ENCODE measurements around the gene MYADM.
"Not testable (repeated sequence)": the region's sequence is repeated elsewhere in the genome, so short reads cannot be mapped to it uniquely, and the experiment has no call there.

MYADM gene

GRCh38 chr19:53867225-53868090, at the start of gene MYADM:
MYADM (plus strand) TSS chr19:53867883; CDS start chr19:53873530, 5,647 bp downstream.
- peak; percentile 98 for DNase-seq

DNA sequence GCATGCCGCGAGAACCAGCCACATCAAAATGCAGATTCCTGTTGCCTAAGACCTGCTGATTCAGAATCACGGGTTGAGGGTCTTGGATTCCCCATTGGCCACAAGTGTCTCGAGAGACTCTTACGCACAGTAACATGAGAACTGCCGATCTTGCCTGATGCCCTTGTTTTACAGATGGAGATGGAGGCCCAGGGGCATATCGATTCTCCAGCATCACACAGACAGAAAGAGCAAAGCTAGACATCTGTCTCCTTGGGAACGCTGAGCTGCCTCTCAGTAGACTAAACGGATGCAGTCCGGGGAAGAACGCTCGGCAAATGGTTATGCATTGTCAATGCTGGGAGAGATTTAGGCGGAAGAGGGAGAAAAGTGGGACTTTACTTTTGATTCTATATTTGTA, 48.9 kb upstream of the MYADM start:
- DNase-seq: no peak

DNA sequence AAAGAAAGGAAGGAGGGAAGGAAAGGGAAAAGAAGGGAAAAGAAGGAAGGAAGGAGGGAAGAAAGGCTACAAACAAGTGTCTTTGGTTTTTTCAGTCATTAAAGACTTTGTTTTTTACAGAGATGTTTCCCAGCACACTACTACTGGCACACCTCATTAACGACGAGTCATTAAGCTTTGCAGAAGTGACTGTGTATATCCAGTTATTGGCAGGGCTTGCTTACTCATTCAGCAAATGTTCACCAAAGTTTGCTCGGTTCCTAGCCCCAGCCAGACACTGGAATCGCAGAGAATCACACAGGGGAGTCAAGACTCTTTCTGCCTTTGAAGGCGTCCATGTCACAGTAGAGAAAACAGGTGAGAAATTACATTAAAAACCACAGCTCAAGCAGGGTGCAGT, 47.8 kb upstream of the MYADM start:
- DNase-seq: no peak

DNA sequence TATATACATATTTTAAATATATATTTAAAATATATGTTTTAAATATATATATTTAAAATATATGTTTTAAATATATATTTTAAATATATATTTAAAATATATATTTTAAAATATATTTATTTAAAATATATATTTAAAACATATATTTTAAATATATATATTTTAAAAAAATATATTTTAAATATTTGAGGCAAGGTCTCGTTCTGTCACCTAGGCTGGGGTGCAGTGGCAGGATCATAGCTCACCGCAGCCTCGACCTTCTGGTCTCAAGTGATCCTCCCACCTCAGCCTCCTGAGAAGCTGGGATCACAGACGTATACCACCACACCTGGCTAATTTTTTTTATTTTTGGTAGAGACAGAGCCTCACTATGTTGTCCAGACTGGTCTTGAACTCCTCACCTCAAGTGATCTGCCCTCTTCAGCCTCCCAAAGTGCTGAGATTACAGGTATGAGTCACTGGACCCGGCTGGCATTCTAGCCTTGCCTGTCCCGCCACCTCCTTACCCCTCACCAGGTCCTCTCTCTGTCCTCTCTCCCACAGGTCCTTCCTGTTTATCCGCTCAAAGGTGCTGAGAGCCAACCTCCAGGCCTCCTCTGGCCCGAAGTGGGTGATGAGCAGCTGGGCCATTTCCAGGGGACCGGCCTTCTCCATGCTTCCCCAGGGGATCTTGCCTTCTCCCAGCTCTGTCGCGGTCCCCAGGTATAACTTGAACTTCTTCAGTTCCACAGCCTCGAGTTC, 44.1 kb upstream of the MYADM start:
- DNase-seq: no peak

DNA sequence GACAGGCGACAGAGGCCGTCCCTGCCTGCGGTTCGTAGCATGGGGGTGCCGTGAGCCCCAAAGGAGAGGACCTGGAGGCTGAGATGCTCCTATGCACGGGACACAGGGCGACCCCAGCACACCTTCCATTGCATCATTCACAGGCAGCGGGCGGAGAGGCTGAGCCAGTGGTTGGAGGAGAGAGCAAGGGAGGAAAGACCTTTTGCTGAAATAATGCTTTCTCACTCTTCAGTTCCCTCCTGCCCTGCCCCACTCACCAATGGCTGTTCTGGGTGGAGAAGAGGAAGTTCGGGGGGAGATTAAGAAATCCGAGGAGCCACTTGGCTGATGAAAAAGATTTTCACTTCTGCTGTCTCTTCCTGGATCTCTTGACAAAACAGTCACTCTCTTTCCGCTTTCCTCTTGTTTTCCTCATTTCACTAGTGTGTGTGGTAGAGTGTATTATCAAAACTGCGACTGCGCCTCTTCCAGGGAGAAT, 43.5 kb upstream of the MYADM start, which contains the start of gene NLRP12:
Gene NLRP12, minus strand, starts transcription at position 181 of the 478 bp plus-strand sequence. Its CDS starts 140 bp downstream, at position 41.
- DNase-seq: no peak

DNA sequence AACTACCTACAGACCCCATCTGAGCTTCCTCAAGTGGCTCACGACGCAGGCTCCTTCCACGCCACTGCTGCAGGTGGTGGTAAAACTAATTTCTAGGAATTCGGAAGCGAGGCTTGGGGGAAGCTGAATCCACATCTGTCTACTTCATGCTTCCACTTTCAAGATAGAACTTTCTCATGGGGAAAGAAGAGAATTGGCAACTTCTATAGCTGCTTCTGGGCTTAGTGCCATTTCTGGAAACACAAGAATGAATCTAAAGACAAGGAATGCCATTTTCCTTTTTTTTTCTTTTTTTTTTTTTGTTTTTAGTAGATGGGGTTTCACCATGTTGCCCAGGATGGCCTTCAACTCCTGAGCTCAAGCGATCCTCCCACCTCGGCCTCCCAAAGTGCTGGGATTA, 40.8 kb upstream of the MYADM start:
- DNase-seq: no peak

DNA sequence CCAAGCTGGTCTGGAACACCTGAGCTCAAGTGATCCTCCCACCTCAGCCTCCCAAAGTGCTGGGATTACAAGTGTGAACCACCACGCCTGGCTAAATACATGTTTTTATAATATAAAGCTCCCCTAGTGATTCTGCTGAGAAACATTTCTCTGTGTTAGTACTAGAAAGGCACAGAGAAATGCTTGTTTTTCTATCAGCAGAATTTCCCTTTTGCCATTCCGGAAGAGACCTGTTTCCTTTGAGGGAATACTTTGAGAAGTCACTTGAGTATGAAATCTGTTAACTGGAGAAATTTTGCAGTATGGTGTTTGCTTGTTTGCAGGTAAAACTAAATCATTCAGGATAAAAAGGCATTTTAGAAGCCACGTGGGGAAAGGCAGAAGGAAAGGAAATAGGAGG, 39.2 kb upstream of the MYADM start:
- no peak for DNase-seq

GRCh38 chr19:53832861-53833260, 34.8 kb upstream of the MYADM start:
- not testable (repeated sequence) for DNase-seq

- not testable (repeated sequence) for DNase-seq
Observed at GRCh38 chr19:53838446-53838845, 29.2 kb upstream of the MYADM start.

DNA sequence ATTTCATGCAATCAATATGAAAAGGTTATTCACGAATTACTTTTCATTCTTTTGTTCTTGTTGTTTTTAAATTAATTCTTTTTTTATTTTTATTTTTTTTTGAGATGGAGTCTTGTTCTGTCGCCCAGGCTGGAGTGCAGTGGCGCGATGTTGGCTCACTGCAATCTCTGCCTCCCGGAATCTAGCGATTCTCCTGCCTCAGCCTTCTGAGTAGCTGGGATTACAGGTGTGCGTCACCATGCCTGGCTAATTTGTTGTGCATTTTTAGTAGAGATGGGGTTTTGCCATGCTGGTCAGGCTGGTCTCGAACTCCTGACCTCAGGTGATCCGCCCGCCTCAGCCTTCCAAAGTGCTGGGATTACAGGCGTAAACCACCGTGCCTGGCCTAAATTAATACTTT, 27.4 kb upstream of the MYADM start:
- not testable (repeated sequence) for DNase-seq

- DNase-seq: not testable (repeated sequence)
Observed at GRCh38 chr19:53840914-53841313, 26.8 kb upstream of the MYADM start.

DNA sequence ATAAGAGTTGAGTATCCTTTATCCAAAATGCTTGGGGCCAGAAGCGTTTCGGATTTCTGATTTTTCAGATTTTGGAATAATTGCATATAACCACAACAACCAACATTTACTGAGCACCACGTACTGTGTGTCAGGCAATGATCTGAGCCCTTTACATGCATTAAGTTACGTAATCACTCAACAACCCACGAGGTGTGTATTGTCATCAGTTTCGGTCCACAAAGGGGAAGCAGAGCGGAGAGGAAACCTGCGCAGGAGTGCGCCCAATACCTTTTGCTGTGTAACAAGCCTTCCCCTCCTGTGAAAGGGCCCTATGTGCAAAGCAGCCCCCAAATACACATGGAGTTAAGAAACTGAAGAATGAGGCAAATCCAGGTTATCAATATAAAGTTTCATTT, 22.8 kb upstream of the MYADM start:
- DNase-seq: no peak

DNA sequence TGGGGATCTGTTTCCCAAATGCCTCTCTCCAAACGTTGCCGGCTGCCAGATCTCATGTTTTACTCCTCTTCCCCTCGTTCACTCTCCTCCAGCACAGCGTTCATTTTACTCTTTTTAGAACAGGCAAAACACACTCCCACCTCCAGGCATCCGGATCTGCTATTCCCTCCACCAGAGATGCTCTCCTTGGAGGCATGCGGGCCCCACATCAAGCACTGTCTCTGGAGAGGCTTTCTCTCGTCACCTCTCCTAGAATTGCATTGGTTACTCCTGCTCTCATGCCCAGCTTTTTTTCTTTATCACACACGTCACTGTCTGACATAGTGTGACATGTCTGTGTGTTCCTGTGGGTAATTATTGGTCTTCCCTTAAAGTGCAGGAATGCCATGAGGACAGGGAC, 20.1 kb upstream of the MYADM start:
- DNase-seq: no peak

DNA sequence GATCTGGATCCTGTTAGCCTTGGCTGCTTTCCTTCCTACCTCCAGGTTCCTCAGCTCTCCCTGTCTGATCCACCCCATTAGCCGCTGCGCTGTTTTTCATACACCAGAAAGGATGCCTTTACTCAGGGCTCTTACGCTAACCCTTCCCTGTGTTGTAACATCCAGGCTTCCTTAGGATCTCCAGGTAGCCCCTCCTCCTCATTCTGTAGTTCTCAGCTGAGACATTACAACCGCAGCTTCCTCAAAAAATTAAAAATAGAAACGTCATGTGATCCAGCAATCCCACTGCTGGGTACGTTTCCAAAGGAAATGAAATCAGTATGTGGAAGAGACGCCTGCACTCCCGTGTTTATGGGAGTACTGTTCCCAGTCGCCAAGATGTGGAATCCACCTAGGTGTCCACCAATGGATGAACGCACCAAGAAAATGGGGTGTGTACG, 18.4 kb upstream of the MYADM start:
- DNase-seq: no peak

- no peak for DNase-seq
Observed at GRCh38 chr19:53853707-53854106, 14.0 kb upstream of the MYADM start.

GRCh38 chr19:53864308-53864836, 3.3 kb upstream of the MYADM start:
- no peak for DNase-seq

- no peak for DNase-seq
Observed at GRCh38 chr19:53865523-53865917, 2.2 kb upstream of the MYADM start.

- DNase-seq: peak; percentile 55
Observed at GRCh38 chr19:53865918-53866864, 1.5 kb upstream of the MYADM start.

GRCh38 chr19:53866865-53867224, 838 bp upstream of the MYADM start:
- DNase-seq: no peak

- peak; percentile 24 for DNase-seq
Observed at GRCh38 chr19:53868091-53868891, 608 bp downstream of the MYADM start.
